Measurements from ENCODE around the gene ADIG.

ADIG gene

GRCh38 chr20:38608188-38608587 is 27.2 kb downstream of the ADIG start:
- TF ChIP-seq CTCF (IDR thresholded peaks at IDR 0.05; ENCODE audit: control extremely low read depth, extremely low read depth, low read depth, missing control alignments), result no peak
- CTCF ChIA-PET, result no interaction called here
- DNase-seq (ENCODE audit: extremely low spot score), result no peak
- POLR2A ChIA-PET, result no interaction called here

GRCh38 chr20:38609815-38610214 is 28.8 kb downstream of the ADIG start:
- no peak for DNase-seq (ENCODE audit: extremely low spot score)
- TF ChIP-seq CTCF (IDR thresholded peaks at IDR 0.05; ENCODE audit: control extremely low read depth, extremely low read depth, low read depth, missing control alignments), result no peak
- POLR2A ChIA-PET, result no interaction called here
- CTCF ChIA-PET, result interaction anchor here (0.7 to 1.4 kb wide), 2 partner anchors 24 to 32 kb away, joined by 3 read pairs; no protein-coding TSS in a partner anchor

GRCh38 chr20:38610521-38610920 is 29.5 kb downstream of the ADIG start:
- ChIA-PET POLR2A (no interaction called here), CTCF (interaction anchor here (0.7 to 1.4 kb wide), 2 partner anchors 23 to 33 kb away, joined by 3 read pairs; no protein-coding TSS in a partner anchor)
- TF ChIP-seq CTCF (IDR thresholded peaks at IDR 0.05; ENCODE audit: control extremely low read depth, extremely low read depth, low read depth, missing control alignments), result no peak
- DNase-seq (ENCODE audit: extremely low spot score), result no peak

- CTCF ChIA-PET, result interaction anchor here (1.4 to 1.7 kb wide), 3 partner anchors 11 to 20 kb away, joined by 3 to 6 read pairs (median 4); no protein-coding TSS in a partner anchor
- no peak for DNase-seq (ENCODE audit: extremely low spot score)
- no peak for TF ChIP-seq CTCF (IDR thresholded peaks at IDR 0.05; ENCODE audit: control extremely low read depth, extremely low read depth, low read depth, missing control alignments)
- POLR2A ChIA-PET, result no interaction called here
Measured at GRCh38 chr20:38612751-38613515, 31.9 kb downstream of the ADIG start.

- no peak for TF ChIP-seq CTCF (IDR thresholded peaks at IDR 0.05; ENCODE audit: control extremely low read depth, extremely low read depth, low read depth, missing control alignments)
- POLR2A ChIA-PET, result no interaction called here
- CTCF ChIA-PET, result interaction anchor here (1.2 to 1.5 kb wide), 2 partner anchors 12 to 14 kb away, joined by 3 read pairs; no protein-coding TSS in a partner anchor
- DNase-seq (ENCODE audit: extremely low spot score), result no peak
Measured at GRCh38 chr20:38615283-38615682, 34.3 kb downstream of the ADIG start.

GRCh38 chr20:38616457-38616856 is 35.5 kb downstream of the ADIG start:
- no peak for DNase-seq (ENCODE audit: extremely low spot score)
- ChIA-PET POLR2A (no interaction called here), CTCF (interaction anchor here (1.6 kb wide), 1 partner anchor 29 kb away, joined by 4 read pairs; no protein-coding TSS in a partner anchor)
- no peak for TF ChIP-seq CTCF (IDR thresholded peaks at IDR 0.05; ENCODE audit: control extremely low read depth, extremely low read depth, low read depth, missing control alignments)
